ENCODE results near the gene PRKCZ.

GRCh38 chr1:2046953-2047748, 3.1 kb upstream of the PRKCZ start:
- TF ChIP-seq EZH2 (IDR thresholded peaks at IDR 0.05; ENCODE audit: low read length, missing control alignments): no peak
- TF ChIP-seq CTCF (conservative IDR thresholded peaks at IDR 0.05 in 1 of 2, IDR thresholded peaks at IDR 0.05 in 1 of 2; ENCODE audit: low read depth in 1 of 2, low read length in 2 of 2): no peak
